Neural progenitor cell (in vitro differentiated cells): ENCODE results near the gene MYL7.

Experiments
- EZH2 ChIP-seq: fragments of 200-600 bp; sonication (generic); IDR thresholded peaks from 2 replicates; pipeline ENCODE4 v1.6.1; 2017; ENCODE audit warnings: antibody characterized with exemption, mild to moderate bottlenecking, moderate library complexity
- EZH2phosphoT487 ChIP-seq: fragments of 200-600 bp; sonication (generic); IDR thresholded peaks from 2 replicates; pipeline ENCODE4 v1.6.1; 2017; ENCODE audit warnings: antibody characterized with exemption
- TF ChIP-seq, protein P1 (sequence below): fragments of 200-600 bp; sonication (generic); IDR thresholded peaks from 2 replicates; pipeline ENCODE4 v1.5.1; 2017; ENCODE audit warnings: antibody characterized with exemption, mild to moderate bottlenecking

DNA sequence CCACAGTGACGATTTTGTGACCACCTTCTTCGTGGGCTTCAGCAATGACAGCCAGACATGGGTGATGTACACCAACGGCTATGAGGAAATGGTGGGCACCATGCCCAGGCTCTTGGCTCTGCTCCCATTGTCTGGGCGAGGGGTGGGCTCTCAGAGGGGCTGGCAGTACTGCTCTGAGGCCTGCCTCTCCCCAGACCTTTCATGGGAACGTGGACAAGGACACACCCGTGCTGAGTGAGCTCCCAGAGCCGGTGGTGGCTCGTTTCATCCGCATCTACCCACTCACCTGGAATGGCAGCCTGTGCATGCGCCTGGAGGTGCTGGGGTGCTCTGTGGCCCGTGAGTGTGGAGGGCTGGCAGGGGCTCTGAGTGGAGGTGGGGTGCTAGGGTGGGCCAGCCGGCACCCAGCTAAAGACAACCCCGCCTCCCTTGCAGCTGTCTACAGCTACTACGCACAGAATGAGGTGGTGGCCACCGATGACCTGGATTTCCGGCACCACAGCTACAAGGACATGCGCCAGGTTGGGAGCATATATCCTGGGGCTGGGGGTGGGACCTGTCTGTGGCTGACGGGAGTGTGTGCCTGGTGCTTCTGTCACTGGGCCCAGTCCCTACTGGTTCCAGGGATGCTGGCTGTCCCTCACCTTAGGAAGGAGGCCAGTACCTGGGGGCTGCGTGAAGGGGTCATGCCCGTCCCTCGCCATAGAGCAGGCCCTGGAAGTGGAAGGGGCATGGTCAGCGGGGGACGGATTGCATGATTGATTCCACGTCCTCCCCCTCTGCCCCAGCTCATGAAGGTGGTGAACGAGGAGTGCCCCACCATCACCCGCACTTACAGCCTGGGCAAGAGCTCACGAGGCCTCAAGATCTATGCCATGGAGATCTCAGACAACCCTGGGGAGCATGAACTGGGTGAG is 30.2 kb downstream of the MYL7 start:
- TF ChIP-seq EZH2 (no peak), EZH2phosphoT487 (no peak)
- TF ChIP-seq, protein P1, sequence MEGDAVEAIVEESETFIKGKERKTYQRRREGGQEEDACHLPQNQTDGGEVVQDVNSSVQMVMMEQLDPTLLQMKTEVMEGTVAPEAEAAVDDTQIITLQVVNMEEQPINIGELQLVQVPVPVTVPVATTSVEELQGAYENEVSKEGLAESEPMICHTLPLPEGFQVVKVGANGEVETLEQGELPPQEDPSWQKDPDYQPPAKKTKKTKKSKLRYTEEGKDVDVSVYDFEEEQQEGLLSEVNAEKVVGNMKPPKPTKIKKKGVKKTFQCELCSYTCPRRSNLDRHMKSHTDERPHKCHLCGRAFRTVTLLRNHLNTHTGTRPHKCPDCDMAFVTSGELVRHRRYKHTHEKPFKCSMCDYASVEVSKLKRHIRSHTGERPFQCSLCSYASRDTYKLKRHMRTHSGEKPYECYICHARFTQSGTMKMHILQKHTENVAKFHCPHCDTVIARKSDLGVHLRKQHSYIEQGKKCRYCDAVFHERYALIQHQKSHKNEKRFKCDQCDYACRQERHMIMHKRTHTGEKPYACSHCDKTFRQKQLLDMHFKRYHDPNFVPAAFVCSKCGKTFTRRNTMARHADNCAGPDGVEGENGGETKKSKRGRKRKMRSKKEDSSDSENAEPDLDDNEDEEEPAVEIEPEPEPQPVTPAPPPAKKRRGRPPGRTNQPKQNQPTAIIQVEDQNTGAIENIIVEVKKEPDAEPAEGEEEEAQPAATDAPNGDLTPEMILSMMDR = no peak
